Thyroid gland (tissue), 4 donors: ENCODE data around the gene TMA7B. TPM values are rescaled to one million over a fixed set of nuclear protein-coding genes. Genes with fewer than 3 reads are reported as not detected.

Experiments used
- DNase-seq, 2 donors: peaks; one replicate each; pipeline ENCODE4 v3.0.0-alpha.2; 2019
- H3K27ac ChIP-seq, 3 donors: fragments of 200-600 bp; sonication (generic); 1 replicate in 2 of 3; 2 replicates in 1 of 3; pipeline ENCODE4 v1.5.1; 2016 to 2019; ENCODE audit warnings: mild to moderate bottlenecking in 1 of 3, moderate library complexity in 1 of 3
- H3K27me3 ChIP-seq: fragments of 200-600 bp; sonication (generic); one replicate; pipeline ENCODE4 v1.5.1; 2019
- H3K36me3 ChIP-seq, 2 donors: fragments of 200-600 bp; sonication (generic); one replicate each; pipeline ENCODE4 v1.5.1; 2016 to 2019
- H3K4me1 ChIP-seq, 2 donors: fragments of 200-600 bp; sonication (generic); one replicate each; pipeline ENCODE4 v1.5.1; 2017 to 2019
- H3K4me3 ChIP-seq, 3 donors: fragments of 200-600 bp; sonication (generic); replicated peaks in 1 of 3; 1 replicate in 2 of 3; 2 replicates in 1 of 3; pipeline ENCODE4 v1.5.1; 2016; ENCODE audit warnings: mild to moderate bottlenecking in 1 of 3
- H3K9me3 ChIP-seq: fragments of 200-600 bp; sonication (generic); one replicate; pipeline ENCODE4 v1.5.1; 2017
- POLR2A ChIP-seq, 2 donors: fragments of 450-650 bp; IDR thresholded peaks; one replicate each; pipeline ENCODE4 v1.6.1; 2017; ENCODE audit warnings: antibody characterized with exemption in 2 of 2, mild to moderate bottlenecking in 2 of 2, moderate library complexity in 1 of 2
- WGBS, 2 donors: methylation state at CpG; one replicate each; pipeline ENCODE4 v1.1.5; 2017; 5-methylcytosine and 5-hydroxymethylcytosine counted together
- intact Hi-C: fragments of 100-400 bp; cut with DNase I; formaldehyde crosslinking; loops from one replicate; pipeline ENCODE4 v1.15.1; 2023
- total RNA-seq, 4 donors: library from RNA; depleted of rRNA; stranded (reverse); fragments of >200 nt; gene quantifications; one replicate each; pipeline ENCODE4 v1.2.3, GENCODE V29; 2016
- TF ChIP-seq, protein P1 (sequence below), 6 experiments: fragments of 200-600 bp in 3 of 6; fragments of 450-650 bp in 3 of 6; sonication (generic) in 3 of 6; IDR thresholded peaks; one replicate each; pipeline ENCODE4 v1.5.1; 2016 to 2019; ENCODE audit warnings: antibody characterized with exemption in 6 of 6, mild to moderate bottlenecking in 2 of 6, inconsistent platforms in 1 of 6, moderate library complexity in 1 of 6

The TMA7B gene
- total RNA-seq, 4 donors from 2014 or later = 0.59 TPM; not detected in 3

DNA sequence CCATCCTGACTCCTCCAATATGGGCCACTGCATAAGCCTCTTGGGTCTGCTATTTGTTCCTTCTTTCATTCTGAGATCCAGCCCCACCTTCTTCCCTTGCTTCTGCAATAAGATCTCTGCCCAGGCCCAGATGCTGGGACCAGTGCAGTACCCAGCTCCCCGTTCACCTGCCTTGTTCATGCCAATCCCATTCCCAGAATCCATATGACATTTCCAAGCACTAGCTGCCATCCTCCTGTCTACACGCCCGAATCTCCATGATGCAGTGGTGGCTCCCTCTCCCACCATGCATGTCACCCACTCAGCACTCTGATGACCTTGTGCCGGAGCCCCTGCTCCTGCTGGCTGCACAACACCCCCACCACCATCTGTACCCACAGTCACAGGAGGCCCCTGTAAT is 23.1 kb downstream of the TMA7B start:
- Histone ChIP-seq H3K27me3 (no peaks in the 10 kb centered on the region), H3K9me3 (no peaks in the 10 kb centered on the region), H3K36me3 (no peaks in the 10 kb centered on the region), H3K4me3 (no peak overlapping the region), H3K4me1 (peaks cover 6 to 26% of the 10 kb centered on the region in 2 donors), H3K27ac (no peak overlapping the region)
- 91 to 98% methylated on average over 4 of the region's 4 CpGs for WGBS, 2 donors
- no peak for DNase-seq
- TF ChIP-seq POLR2A (IDR thresholded peaks at IDR 0.05) = no peak
- TF ChIP-seq, protein P1, sequence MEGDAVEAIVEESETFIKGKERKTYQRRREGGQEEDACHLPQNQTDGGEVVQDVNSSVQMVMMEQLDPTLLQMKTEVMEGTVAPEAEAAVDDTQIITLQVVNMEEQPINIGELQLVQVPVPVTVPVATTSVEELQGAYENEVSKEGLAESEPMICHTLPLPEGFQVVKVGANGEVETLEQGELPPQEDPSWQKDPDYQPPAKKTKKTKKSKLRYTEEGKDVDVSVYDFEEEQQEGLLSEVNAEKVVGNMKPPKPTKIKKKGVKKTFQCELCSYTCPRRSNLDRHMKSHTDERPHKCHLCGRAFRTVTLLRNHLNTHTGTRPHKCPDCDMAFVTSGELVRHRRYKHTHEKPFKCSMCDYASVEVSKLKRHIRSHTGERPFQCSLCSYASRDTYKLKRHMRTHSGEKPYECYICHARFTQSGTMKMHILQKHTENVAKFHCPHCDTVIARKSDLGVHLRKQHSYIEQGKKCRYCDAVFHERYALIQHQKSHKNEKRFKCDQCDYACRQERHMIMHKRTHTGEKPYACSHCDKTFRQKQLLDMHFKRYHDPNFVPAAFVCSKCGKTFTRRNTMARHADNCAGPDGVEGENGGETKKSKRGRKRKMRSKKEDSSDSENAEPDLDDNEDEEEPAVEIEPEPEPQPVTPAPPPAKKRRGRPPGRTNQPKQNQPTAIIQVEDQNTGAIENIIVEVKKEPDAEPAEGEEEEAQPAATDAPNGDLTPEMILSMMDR (IDR thresholded peaks at IDR 0.05) = no peak
- intact Hi-C loops = no loop called here

DNA sequence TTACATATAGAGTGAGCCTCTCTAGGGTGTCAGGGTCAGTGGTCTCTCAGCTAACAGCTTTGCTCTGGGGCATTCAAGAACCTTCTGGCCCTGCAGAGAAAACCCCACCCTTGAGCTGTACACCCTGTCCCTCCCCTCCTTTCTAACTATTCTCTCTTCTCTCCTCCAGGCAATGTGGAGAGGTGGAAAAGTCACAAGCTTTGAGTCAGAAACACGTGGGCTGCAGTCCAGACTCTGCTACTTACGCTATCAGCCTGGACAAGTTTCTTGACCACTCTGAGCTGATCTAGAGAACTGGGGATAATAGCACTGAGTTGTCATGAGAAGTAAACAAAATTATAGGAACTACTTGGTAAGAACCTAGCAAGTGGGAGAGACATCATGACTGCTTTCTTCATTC is 23.8 kb downstream of the TMA7B start:
- 73 to 84% methylated on average over 2 of the region's 2 CpGs for WGBS, 2 donors
- no peak for DNase-seq
- Histone ChIP-seq H3K27me3 (no peaks in the 10 kb centered on the region), H3K4me1 (peaks cover 6 to 26% of the 10 kb centered on the region in 2 donors), H3K9me3 (no peaks in the 10 kb centered on the region), H3K4me3 (no peak overlapping the region), H3K36me3 (no peaks in the 10 kb centered on the region), H3K27ac (no peak overlapping the region)
- TF ChIP-seq, protein P1 (IDR thresholded peaks at IDR 0.05) = no peak
- no peak for TF ChIP-seq POLR2A (IDR thresholded peaks at IDR 0.05)
- intact Hi-C loops = no loop called here

DNA sequence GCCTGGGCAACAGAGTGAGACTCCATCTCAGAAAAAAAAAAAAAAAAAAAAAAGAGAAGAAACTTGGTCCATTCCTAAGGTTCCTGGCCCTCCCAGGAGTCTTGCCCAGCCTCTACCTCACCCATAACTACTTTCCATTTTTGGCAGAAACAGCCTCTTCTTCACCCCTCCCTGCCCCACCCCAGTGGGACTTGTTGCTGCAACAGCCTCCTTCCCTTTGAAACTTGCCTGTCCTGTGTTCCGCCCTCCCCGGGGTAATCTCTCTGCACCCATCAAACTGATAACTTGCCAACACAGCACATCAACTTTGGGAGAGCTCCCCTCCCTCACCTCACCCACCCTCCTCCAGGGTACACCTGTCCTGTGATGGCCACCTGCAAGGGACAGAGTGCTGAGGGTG is 24.5 kb downstream of the TMA7B start:
- Histone ChIP-seq H3K36me3 (no peaks in the 10 kb centered on the region), H3K27ac (peak overlapping the region; percentile 83 to 89 (median 85)), H3K9me3 (no peaks in the 10 kb centered on the region), H3K4me3 (no peak overlapping the region), H3K4me1 (peaks cover 6 to 26% of the 10 kb centered on the region in 2 donors), H3K27me3 (no peaks in the 10 kb centered on the region)
- DNase-seq = no peak
- WGBS, 2 donors = 89 to 91% methylated on average over 2 of the region's 2 CpGs
- no peak for TF ChIP-seq POLR2A (IDR thresholded peaks at IDR 0.05)
- TF ChIP-seq, protein P1 (IDR thresholded peaks at IDR 0.05) = no peak
- intact Hi-C loops = no loop called here

DNA sequence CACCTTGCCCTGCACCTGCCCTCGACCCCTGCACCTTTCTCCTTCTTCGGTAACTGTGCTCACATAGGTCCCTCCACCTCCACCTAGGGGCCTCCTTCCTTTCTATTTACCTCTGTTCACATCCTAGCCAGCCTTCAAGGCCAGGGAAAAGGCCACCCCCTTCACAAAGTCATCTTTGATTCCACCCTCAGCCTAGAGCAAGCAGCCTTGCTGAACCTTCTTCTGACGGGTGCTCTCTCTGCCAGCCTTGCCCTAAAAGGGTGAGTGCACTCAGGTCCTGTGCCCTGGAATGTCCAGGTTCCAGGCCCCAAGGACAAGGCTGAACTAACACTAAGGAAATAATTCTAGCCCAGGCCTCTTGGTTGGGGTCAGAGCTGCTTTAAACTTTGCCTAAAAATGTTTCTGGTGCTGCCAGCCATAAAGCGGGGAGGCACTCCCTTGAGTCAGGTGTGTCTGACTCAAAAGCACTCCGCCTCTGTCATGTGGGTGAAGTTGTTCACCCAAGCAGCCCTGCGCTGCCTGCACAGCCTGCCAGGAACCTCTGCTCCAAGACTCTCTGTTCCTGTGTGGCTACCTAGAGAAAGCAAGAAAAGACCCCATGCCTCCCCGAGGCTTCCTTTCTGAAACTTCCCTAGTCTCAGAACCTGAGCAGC is 25.3 kb downstream of the TMA7B start:
- WGBS, 2 donors = 45 to 64% methylated on average over 7 of the region's 7 CpGs

More for the DNA sequence above, 25.3 kb downstream of the TMA7B start:
- Histone ChIP-seq H3K27me3 (no peaks in the 10 kb centered on the region), H3K9me3 (no peaks in the 10 kb centered on the region), H3K4me3 (no peak overlapping the region), H3K4me1 (peaks cover 6 to 26% of the 10 kb centered on the region in 2 donors), H3K27ac (peak overlapping the region; percentile 83 to 89 (median 85)), H3K36me3 (no peaks in the 10 kb centered on the region)
- TF ChIP-seq, protein P1 (IDR thresholded peaks at IDR 0.05) = no peak
- TF ChIP-seq POLR2A (IDR thresholded peaks at IDR 0.05) = peak in 1 of 2 donors; percentile 40
- peak; percentile 85 to 87 for DNase-seq
- intact Hi-C loops = no loop called here
